ENCODE measurements around the gene ATP10D.
"Not testable (repeated sequence)": the region's sequence is repeated elsewhere in the genome, so short reads cannot be mapped to it uniquely, and the experiment has no call there.

The ATP10D gene

DNA sequence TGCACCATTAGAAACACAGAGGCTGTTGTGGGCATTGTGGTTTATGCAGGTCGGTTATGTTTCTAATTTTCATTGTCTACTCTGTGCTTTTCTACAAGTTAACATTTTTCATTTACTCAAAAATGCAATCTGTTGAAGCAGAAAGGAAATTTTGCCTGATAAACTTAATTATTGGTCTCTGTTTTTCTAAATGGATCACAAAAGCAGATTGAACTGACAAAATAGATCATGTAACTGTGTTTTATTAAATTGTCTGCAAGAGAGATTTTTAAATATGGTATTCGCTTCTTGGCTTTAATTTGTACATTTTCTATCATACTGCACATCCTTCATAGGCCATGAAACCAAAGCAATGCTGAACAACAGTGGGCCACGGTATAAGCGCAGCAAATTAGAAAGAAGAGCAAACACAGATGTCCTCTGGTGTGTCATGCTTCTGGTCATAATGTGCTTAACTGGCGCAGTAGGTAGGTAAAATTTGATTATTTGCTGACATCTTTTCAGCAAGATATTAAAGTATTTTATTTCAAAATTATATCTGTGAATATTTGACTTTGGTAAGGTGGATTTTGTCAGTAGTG, 50.6 kb downstream of the ATP10D start:
- no peak for DNase-seq (ENCODE audit: low read depth)

DNA sequence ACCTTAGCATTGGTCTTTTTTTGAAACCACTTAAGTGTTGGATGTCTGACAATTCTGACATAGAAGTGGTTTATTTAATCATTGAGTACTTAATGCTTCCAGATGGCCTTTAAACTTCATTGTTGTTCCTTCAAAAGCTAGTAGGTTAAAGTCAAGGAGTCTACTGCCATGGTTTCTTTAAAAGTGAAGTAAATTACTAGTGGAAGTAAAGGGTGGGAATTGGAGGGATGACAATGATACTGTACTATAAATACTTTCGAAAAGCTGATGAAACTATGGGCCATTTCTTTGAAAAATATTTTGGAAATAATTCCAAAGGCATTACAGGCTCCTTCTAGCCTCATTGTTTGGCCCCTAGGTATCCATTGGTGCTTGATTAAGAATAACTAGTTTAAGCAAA, 51.9 kb downstream of the ATP10D start:
- DNase-seq (ENCODE audit: low read depth) = no peak

DNA sequence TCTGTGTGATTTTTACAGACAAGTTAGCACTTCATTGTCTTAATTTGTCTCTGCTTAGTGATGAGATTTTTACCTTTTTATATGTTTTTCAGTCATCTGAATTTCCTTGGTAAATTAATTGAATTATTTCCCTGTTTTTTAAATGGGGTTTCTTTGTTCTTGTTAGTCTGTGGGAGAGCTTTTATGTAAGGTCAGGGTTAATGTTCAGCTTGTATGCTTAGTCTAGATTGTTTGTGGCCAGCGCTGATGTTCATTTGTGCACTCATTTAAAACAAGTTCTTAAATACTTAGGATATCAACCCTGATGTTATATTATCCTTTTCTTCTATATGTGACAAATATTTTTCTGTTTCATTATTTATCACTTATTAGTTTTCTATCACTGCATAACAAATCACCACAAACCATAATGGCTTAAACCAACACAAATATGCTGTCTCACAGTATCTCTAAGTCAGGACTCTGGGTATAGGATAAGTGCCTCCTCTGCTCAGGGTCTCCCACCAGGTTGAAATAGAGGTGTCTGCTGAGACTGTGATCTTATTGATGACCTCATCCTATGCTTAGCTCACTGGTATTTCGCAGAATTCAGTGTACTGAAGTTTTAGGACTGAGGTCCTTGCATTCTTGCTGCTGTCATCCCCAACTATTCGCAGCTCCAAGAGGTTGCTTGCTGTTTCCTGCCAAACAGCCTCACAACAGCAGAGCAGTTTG, 53.2 kb downstream of the ATP10D start:
- peak; percentile 74 for DNase-seq (ENCODE audit: low read depth)

DNA sequence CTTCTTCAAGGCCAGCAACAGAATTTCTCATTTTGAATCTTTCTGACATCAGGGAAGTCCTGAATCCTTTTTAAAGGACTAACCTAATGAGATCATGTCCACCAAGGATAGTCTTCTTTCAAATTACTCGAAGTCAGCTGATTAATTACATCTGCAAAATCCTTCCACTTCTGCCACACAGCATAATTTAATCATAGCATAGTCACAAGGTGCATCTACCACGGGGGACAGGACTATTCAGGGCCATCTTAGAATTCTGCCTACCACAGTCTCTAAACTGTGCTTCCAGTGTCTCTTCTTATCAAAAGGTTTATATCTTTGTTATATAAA, 53.7 kb downstream of the ATP10D start:
- DNase-seq (ENCODE audit: low read depth) = no peak

DNA sequence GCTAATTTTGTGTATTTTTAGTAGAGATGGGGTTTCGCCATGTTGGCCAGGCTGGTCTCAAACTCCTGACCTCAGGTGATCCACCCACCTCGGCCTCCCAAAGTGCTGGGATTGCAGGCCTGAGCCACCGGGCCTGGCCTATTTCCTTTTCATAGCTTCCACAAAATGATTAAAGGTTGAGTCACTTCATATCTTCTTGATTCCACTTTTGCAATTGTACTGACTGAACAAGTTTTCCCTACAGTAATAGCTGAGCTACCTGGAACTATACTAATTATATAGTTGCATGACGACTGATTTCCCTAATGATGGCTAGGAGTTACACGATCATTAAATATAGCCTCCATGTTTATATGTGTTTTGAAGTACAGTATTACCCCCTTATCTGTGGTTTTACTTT, 57.6 kb downstream of the ATP10D start:
- DNase-seq (ENCODE audit: low read depth) = peak; percentile 68

DNA sequence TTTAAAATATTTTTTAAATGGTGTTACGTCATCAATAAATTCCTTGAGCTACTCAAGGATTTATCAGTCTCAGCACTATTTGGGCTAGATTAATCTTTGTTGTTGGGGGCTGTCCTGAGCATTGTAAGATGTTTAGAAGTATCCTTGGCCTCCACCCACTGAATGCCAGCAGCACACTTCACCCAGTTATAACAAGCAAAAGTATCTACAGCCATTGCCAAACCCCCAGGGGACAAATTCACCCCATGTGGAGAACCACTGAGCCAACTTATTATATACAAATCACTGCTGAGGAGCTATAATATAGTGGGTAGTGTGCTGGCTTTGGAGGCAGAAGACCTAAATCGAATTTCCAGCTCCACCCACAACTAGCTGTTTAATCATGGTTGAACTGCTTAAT, 58.3 kb downstream of the ATP10D start:
- peak; percentile 30 for DNase-seq (ENCODE audit: low read depth)

DNA sequence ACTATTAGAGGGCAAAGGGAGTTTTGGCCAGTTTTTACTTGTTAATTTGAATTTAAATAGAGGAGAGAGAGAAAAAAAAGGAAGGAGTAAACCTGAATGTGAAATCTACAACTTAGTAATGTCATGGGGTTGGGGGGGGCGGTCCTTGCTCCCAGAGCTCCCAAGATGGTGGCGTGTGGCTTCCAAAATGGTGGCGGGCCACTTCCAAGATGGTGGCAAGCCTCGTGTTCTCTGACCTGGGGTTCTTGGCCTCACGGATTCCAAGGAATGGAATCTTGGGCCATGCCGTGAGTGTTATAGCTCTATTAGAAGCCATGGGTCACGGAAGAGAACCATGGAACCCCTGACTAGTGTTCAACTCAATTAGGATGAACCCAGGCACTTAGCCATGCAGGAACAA, 65.3 kb downstream of the ATP10D start:
- DNase-seq (ENCODE audit: low read depth) = not testable (repeated sequence)

DNA sequence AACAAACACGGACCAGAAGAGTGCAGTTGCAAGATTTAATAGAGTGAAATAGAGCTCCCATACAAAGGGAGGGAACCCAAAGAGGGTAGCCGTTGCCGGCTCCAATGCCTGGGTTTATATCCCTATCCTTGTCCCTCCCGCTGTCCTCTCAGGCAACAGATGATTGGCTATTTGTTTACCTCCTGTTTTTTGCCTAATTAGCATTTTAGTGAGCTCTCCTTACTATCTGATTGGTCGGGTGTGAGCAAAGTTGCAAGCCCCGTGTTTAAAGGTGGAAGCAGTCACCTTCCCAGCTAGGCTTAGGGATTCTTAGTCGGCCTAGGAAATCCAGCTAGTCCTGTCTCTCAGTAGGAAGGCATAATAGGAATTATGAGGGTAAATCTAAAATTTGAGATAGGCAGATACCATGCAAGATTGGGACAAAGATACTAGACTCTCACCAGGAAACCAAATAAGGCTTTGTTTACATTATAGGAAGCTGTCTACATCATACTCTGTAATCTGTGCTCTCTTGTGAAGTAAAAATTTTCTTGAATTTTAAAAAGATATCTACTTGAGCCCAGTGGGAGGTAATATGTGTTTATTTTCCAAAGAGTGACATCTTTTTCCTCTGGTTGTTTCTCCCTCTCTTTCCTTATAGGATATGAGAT, 65.9 kb downstream of the ATP10D start:
- DNase-seq (ENCODE audit: low read depth) = peak; percentile 38

DNA sequence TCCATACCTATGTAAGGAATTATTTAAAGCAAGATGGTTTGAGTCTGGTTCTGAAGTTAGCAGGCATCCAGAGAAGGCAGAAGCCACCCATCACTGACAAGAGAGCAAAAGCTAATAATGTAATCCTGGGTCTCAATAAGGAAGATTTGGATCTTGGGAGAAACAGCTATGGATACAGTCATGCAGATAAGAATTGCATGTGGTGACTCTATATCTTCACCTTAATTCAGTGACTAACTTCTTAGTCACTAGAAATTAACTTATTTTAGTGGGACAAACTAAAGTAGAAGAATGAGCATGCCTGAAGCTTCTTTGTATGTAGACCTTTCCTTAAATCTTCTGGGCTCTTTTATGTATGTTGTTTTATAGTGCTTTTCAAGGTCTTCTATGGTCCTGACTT, 66.6 kb downstream of the ATP10D start:
- DNase-seq (ENCODE audit: low read depth) = peak; percentile 47

DNA sequence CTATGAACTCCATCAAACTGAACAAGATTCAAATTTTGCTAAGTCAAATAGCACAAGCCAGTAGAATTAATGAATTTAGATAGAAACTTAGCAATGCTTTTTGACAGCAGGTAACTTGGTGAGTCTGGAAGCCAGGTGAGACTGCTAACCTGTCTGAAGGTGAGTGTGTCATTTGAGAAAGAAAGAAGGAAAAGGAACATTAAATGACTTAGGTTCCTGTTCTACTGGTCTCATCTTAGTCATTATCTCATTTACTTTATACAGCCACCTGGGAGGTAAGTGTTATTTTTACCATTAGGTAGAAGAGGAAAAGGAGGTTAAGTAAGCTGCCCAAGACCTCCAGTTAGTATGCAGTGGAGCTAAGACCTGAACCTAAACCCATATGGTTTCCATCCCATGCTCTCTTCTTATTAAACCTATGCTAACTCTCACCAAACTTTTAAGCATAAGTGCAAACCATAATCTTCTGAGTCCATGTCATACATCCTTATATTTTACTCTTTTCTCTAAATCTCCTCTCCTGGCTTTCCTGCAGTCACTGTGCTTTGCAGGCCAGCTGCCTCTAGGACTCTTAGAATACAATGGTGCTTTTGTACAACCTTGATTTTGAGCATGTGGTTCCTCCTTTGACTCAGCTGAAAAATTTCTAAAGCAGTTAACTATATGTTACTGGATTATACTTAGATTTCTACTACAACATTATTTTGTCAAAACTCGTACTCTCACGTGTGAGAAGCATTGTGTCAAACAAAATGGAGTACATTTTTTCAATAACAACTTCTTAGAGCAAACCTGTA, 68.5 kb downstream of the ATP10D start:
- no peak for DNase-seq (ENCODE audit: low read depth)

DNA sequence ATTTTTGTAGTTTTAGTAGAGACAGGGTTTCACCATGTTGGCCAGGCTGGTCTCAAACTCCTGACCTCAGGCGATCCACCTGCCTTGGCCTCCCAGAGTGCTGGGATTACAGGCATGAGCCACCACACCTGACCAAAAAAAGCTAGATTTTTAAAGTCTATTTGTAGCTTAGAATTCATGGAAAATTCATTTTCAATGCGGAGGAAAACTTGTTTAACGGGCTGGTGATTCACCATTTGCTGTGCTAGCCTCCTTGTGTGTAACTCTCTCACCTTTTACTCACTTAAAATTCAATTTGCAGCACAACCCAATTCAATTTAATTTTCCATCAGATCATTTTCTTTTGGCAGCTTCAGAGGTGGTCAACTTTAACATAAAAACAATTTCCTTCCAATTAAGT, 70.8 kb downstream of the ATP10D start:
- DNase-seq (ENCODE audit: low read depth) = not testable (repeated sequence)

DNA sequence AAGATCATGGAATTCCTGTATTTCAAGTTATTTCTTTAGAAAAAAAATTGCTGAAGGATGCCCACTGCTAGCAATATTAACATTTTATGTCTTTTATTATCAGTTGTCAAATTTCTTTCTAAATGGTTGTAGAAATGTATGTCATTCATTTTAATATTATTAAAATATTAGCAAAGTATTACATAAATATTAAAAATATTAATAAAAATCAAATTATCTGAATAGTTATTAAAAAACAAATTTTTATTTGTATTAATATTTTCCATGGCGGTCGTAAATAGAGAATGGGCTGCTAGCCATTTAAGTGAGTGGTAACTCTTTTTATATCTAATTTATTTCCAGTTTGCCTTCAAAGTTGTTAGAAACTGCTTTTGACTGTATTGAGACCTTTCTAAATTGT, 72.2 kb downstream of the ATP10D start:
- no peak for DNase-seq (ENCODE audit: low read depth)

DNA sequence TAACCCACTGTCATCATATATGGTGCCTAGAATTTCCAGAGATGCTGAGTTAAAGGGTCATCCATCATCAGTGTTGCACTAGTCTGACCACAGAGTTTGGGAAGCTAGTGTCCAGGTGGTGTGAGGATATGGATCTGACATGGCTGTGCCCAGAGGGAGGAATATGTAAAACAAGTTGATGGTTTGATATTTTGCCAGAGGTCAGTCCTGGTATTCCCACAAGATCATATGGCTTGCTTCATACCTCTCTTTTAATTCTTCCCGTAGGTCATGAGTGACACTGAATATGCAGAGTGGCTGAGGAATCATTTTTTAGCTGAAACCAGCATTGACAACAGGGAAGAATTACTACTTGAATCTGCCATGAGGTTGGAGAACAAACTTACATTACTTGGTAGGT, 75.6 kb downstream of the ATP10D start:
- DNase-seq (ENCODE audit: low read depth) = no peak

DNA sequence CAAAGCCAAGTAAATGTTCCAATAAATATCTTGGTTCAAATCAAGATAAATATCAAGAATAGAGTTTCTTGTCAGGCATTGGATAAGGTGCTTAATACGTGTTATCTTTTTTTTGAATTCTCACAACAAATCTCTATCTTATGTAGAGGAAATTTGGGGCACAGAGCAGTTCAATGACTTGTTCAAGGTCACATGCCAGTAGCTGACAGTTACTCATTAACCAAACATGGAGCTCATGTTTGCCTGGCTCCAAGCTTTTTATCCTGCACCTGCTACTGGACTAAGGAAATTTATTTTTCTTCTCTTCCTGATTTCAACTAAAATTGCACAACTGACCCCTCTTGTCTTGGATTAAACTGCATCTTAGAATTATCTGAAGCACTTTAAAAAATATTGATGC, 76.3 kb downstream of the ATP10D start:
- DNase-seq (ENCODE audit: low read depth) = no peak

DNA sequence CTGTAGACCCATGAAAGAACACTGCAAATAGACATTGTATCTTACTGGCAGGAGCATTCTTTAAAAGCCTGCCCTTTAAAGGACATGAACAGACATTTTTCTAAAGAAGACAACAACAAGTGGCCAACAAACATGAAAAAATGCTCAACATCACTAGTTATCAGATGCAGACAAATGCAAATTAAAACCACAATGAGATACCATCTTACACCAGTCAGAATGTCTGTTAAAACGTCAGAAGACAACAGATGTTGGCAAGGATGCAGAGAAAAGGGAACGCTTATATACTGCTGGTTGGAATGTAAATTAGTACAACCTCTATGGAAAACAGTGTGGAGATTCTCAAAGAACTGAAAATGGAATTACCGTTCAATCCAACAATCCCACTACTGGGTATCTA, 77.2 kb downstream of the ATP10D start:
- DNase-seq (ENCODE audit: low read depth) = no peak

DNA sequence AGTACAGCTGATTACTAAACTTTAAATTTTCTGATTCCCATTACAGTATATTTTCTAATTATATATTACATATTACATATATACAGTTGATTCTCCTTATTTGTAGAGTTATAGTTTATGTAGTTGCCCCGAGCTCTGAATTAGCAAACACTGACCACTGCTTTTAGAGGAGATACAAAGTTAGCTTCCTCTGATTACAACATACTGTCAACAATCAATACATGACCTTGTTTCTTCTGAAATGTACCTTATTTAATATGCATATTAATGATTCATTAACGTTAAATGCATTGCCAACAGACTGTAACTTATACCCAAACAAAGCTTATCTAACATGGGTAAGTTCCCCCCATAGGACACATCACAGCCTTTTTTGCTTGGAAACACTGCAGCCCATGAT, 81.5 kb downstream of the ATP10D start:
- DNase-seq (ENCODE audit: low read depth) = no peak

DNA sequence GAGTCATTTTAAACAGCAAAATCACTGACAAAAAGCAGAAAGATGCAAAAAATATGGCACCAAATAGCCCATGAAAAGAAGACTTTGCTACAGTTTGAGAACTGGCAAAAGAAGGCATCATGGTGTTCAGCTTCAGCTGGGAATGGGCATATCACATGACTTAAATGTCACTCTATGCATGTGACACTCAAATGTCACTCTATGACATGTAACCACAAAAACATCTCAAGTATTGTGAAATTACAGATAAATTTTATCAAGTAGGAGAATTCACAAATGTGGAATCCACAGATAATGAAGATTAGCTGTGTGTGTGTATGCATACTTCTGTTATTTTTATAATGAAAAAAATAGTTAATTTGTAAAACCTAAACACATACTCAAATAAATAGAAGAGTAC, 81.9 kb downstream of the ATP10D start:
- DNase-seq (ENCODE audit: low read depth) = no peak

DNA sequence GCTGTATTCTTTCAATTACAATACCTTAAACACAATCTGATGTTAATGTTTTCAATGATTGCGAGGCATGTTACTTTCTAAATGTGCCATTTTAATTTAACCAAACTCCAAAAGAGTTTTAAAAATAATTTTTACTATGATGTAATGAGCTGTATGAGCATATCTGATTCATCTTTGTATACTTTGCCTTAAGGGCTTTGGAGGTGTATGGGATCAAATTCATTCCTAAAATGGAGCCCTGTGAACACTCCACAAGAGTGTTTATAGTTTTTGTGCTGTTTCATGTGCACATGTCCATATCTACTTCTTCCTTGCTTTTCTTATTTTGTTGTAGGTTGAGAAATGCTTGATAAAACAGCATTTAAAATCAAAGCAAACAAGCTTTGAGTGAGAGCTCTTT, 82.4 kb downstream of the ATP10D start:
- DNase-seq (ENCODE audit: low read depth) = no peak

DNA sequence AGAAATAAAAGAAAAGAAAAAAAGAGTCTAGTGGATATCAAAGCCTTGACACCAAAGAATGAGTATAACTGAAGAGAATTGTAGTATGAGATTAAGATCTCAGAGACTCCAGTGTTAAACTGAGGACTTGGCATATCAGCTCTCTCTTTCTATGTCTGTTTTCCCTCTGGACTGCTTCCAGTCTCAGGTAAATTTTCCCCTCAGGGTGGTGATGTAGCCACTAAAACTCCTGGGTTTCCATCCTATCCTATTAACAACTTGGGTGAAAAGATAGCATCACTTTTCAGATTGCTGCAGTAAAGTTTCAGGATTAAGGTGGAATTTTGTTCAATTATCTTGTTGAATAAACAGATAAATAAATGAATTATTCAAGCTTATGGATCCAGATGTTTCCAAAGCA, 85.7 kb downstream of the ATP10D start:
- no peak for DNase-seq (ENCODE audit: low read depth)

DNA sequence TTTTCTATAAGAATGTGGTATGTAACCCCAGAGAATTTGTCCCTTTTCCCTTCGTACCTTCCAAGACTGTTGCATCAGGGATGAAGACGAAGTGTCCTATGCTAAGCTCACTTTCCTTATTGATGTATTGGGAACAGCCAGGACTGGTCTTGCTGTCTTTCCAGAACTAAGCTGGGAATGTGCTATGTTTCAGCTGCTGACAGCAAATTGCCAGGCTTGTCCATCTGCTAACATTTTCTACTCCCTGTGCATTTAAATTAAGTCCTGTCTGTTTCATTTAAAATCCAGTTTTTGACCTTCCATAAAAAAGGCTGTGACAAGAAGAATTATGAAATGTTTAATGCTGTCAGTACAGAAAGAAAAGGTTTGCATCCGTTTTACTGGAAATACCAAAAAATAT, 87.9 kb downstream of the ATP10D start:
- no peak for DNase-seq (ENCODE audit: low read depth)

DNA sequence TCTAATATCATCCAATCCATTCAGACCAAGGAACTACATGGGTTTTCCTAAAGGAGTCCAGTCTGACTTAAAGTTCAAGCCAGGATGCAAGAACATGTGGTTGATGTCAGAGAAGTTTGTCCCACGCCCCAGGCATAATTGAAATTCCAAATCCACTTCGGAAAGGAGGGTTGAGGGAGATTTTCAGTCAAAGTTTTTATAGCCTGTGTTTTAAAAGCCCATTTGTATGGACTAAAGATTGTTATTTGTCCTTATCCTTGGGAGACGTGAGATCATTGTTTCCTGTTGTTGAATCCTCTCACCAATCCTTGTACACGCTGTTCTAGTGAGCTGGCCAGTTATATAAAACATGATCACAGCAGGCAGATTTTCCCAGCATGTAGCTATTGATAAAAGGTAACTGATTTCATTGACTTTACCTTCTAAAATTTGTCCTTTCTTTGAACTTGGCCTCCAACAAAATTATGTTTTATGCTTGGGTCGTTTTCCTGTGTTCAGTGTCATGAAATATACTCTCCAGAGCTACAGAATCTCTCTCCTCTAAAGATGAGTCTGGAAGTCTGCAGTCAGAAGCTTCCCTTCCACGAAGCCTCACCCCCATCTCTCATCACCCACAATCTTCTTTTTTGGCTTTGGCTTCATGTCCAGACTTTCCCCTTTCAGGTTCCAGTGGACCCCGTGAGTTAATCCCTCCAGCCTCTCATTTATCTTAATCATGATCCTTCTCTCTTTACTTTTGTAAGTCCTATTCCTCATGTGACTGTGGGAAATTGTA, 92.9 kb downstream of the ATP10D start:
- DNase-seq (ENCODE audit: low read depth) = peak; percentile 95

DNA sequence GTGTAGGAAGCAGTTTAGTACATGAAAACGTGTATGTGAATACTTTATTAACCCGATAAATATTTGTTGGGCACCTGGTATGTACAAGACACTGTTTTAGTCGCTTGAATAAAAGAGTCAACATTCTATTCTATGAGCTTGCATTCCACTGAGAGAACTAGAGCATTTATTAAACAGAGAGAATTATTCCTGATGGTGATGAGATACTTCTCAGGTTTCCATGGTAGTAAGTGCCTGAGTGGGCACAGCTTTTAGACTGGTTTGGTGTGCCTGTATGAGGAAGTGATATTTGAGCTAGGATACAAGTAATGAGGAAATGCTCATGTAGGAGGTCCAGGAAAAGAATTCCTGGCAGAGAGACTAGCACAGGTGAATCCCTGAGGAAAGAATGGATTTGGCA, 94.2 kb downstream of the ATP10D start:
- peak; percentile 13 for DNase-seq (ENCODE audit: low read depth)

All from iris pigment epithelial cell (primary cell).